CD8-positive, alpha-beta memory T cell (primary cell): ENCODE results near the gene RAB3GAP2. TPM values are rescaled to one million over a fixed set of nuclear protein-coding genes. Genes with fewer than 3 reads are reported as not detected.
"Not testable (repeated sequence)": the region's sequence is repeated elsewhere in the genome, so short reads cannot be mapped to it uniquely, and the experiment has no call there.

Source experiments
- CTCF ChIA-PET: fragments of 350-600 bp; sonication (Branson Sonifier 250); formaldehyde crosslinking; loops from one replicate; lab custom pipeline; 2021; ENCODE audit warnings: antibody characterized with exemption; lab: Charles Lee
- POLR2A ChIA-PET: fragments of 350-600 bp; sonication (Branson Sonifier 250); formaldehyde crosslinking; loops from one replicate; lab custom pipeline; 2021; ENCODE audit warnings: antibody characterized with exemption; lab: Charles Lee
- DNase-seq, 5 donors: peaks; one replicate each; pipeline versions ENCODE4 v3.0.0 to v3.0.0-alpha.2; 2020 to 2022; ENCODE audit warnings: mixed read lengths in 1 of 5
- H3K27ac ChIP-seq: one replicate; pipeline ENCODE4 v1.7.0; 2013; ENCODE audit warnings: low read depth, mild to moderate bottlenecking, low read length, moderate library complexity
- H3K27me3 ChIP-seq: 2 replicates; pipeline ENCODE4 v1.7.0; 2013; ENCODE audit warnings: low read length, mild to moderate bottlenecking; ENCODE audit not compliant: insufficient read depth, poor library complexity, severe bottlenecking
- H3K36me3 ChIP-seq: 2 replicates; pipeline ENCODE4 v1.7.0; 2013; ENCODE audit warnings: mild to moderate bottlenecking, low read length, moderate library complexity; ENCODE audit not compliant: insufficient read depth
- H3K4me1 ChIP-seq: 2 replicates; pipeline ENCODE4 v1.7.0; 2013; ENCODE audit warnings: mild to moderate bottlenecking, low read length, moderate library complexity; ENCODE audit not compliant: insufficient read depth
- H3K4me3 ChIP-seq: 2 replicates; pipeline ENCODE4 v1.7.0; 2013; ENCODE audit warnings: mild to moderate bottlenecking, low read length
- H3K9me3 ChIP-seq: 2 replicates; pipeline ENCODE4 v1.7.0; 2013; ENCODE audit warnings: mild to moderate bottlenecking, low read length
- H3K27ac Mint-ChIP-seq, 8 donors: one replicate each; pipeline ENCODE4 v1.8.0; 2020 to 2021; ENCODE audit warnings: mixed read lengths in 8 of 8, mild to moderate bottlenecking in 6 of 8, inconsistent platforms in 3 of 8, moderate library complexity in 3 of 8
- H3K27me3 Mint-ChIP-seq, 2 donors: one replicate each; pipeline ENCODE4 v1.8.0; 2020 to 2021; ENCODE audit warnings: mixed read lengths in 2 of 2, mild to moderate bottlenecking in 1 of 2, moderate library complexity in 1 of 2
- H3K36me3 Mint-ChIP-seq, 3 donors: one replicate each; pipeline ENCODE4 v1.8.0; 2020 to 2021; ENCODE audit warnings: mixed read lengths in 3 of 3, inconsistent platforms in 1 of 3, mild to moderate bottlenecking in 1 of 3
- H3K4me1 Mint-ChIP-seq, 3 donors: one replicate each; pipeline ENCODE4 v1.8.0; 2020 to 2021; ENCODE audit warnings: mixed read lengths in 3 of 3, inconsistent platforms in 1 of 3, mild to moderate bottlenecking in 1 of 3
- H3K4me3 Mint-ChIP-seq, 7 donors: one replicate each; pipeline ENCODE4 v1.8.0; 2020 to 2021; ENCODE audit warnings: mixed read lengths in 7 of 7, mild to moderate bottlenecking in 6 of 7, moderate library complexity in 4 of 7, inconsistent platforms in 2 of 7
- H3K9me3 Mint-ChIP-seq, 5 donors: one replicate each; pipeline ENCODE4 v1.8.0; 2020 to 2022; ENCODE audit warnings: mixed read lengths in 5 of 5, mild to moderate bottlenecking in 3 of 5, moderate library complexity in 2 of 5, inconsistent platforms in 1 of 5
- polyA plus RNA-seq: library from polyadenylated mRNA; unstranded; fragments of 300-500 nt; fragmentation: Illumina TruSeq; gene quantifications from one replicate; pipeline ENCODE4 v1.2.3, GENCODE V29; 2021
- total RNA-seq, 2 experiments: library from RNA; stranded (reverse); gene quantifications; one replicate each; pipeline ENCODE4 v1.2.3, GENCODE V29; 2021

The RAB3GAP2 gene
- total and polyA plus RNA-seq, 3 experiments from 2014 or later, result 26.3 to 44.8 (median 41.8) TPM

DNA sequence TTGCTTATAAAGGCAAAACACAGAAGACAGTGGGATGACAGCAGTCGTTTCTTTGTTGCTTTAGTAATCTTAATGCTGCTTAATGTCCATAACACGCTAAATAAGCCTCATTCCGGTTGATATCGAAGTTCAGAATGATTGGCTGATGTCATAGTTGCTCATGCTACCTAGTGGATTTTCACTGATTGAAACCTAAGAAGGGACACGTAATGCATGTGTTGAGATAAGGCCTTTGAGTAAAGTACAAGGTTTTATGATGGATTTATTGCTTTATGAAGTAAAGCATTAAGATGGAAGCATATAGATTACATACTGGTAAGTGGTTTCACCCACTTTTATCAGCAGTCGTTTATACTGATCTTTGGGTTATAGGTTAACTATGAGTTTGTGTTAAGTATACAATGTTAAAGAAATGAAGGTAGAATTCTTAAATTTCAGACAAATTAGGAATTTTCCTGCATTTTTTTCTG lies 153.2 kb downstream of the RAB3GAP2 start:
- H3K27me3 ChIP-seq, result no peaks in the 10 kb centered on the region
- H3K9me3 Mint-ChIP-seq, result no peaks in the 10 kb centered on the region
- peaks cover 5 to 10% (median 6%) of the 10 kb centered on the region in 3 donors for H3K4me1 Mint-ChIP-seq
- no peak overlapping the region for H3K4me3 Mint-ChIP-seq
- no peak overlapping the region for H3K27ac ChIP-seq
- no peaks in the 10 kb centered on the region for H3K27me3 Mint-ChIP-seq
- POLR2A ChIA-PET, result no interaction called here
- DNase-seq, result no peak
- H3K9me3 ChIP-seq, result no peaks in the 10 kb centered on the region
- CTCF ChIA-PET, result no interaction called here
- peaks cover 0 to 50% (median 2%) of the 10 kb centered on the region in 3 donors for H3K36me3 Mint-ChIP-seq
- no peak overlapping the region for H3K4me3 ChIP-seq
- H3K27ac Mint-ChIP-seq, result peak overlapping the region in 1 of 8 donors; percentile 46
- H3K36me3 ChIP-seq, result peaks cover 22% of the 10 kb centered on the region
- H3K4me1 ChIP-seq, result no peaks in the 10 kb centered on the region

DNA sequence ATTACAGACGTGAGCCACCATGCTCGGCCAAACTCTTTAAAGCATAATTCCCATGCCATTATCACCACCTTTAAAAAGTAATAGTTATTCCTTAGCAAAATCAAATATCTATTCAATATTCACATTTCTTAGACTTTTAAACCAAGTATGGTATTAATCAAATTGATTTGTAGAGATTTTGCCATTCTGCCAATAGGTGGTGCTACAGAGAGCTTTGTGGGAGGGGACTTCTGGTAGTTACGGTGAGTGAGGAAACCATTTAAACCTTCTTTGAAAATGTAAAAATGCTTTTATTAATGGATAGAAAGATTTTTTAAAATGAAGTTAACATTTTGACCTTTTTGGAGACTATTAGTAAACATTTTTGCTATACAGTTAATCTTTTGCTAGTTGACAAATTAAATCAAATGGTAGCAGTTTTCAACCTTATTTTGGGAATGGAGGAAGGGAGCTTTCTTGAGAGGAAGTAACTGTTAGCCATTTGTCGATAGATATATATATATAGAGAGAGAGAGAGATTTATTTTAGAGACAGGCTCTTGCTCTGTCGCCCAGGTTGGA lies 159.0 kb downstream of the RAB3GAP2 start:
- Histone ChIP-seq H3K9me3 (no peaks in the 10 kb centered on the region), H3K36me3 (peaks cover 45% of the 10 kb centered on the region), H3K27ac (no peak overlapping the region), H3K4me3 (no peak overlapping the region), H3K27me3 (no peaks in the 10 kb centered on the region), H3K4me1 (no peaks in the 10 kb centered on the region)
- CTCF ChIA-PET, result interaction anchor here (0.9 to 2.9 kb wide), 7 partner anchors 11 to 101 kb away, joined by 3 to 10 read pairs (median 3); no protein-coding TSS in a partner anchor
- Mint-ChIP-seq H3K9me3 (no peaks in the 10 kb centered on the region), H3K36me3 (peaks cover 3 to 70% (median 14%) of the 10 kb centered on the region in 3 donors), H3K27me3 (no peaks in the 10 kb centered on the region), H3K4me1 (peaks cover 6 to 8% (median 7%) of the 10 kb centered on the region in 3 donors), H3K27ac (peak overlapping the region in 5 of 8 donors; percentile 5 to 80 (median 13)), H3K4me3 (peak overlapping the region in 6 of 7 donors; percentile 2 to 50 (median 6))
- peak in 2 of 5 donors; percentile 24 to 40 for DNase-seq
- POLR2A ChIA-PET, result interaction anchor here (0.8 kb wide), 1 partner anchor 1598 kb away, joined by 3 read pairs; no protein-coding TSS in a partner anchor

DNA sequence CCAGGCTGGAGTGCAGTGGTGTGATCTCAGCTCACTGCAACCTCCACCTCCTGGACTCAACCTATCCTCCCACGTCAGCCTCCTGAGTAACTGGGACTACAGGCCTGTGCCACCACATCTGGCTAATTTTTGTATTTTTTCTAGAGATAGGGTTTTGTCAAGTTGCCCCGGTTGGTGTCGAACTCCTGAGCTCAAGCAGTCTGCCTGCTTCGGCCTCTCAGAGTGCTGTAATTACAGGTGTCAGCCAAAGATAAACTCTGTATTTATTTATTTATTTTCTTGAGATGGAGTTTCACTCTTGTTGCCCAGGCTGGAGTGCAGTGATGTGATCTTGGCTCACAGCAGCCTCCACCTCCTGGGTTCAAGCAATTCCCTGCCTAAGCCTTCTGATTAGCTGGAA lies 159.7 kb downstream of the RAB3GAP2 start:
- DNase-seq, result not testable (repeated sequence)
- POLR2A ChIA-PET, result interaction anchor here (0.8 kb wide), 1 partner anchor 1599 kb away, joined by 3 read pairs; no protein-coding TSS in a partner anchor
- H3K36me3 ChIP-seq, result peaks cover 47% of the 10 kb centered on the region

DNA sequence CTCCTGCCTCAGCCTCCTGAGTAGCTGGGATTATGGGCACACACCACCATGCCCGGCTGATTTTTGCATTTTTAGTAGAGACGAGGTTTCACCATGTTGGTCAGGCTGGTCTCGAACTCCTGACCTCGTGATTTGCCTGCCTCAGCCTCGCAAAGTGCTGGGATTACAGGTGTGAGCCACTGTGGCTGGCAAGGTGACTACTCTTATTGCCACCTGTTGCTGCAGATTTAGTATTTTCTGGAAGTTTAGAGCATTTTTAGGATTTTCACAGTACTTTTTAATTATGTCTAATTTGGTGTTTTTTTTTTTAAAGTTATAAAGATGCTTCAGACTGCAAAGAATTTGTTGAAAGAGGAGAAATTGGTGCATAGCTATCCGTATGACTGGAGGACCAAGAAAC lies 161.8 kb downstream of the RAB3GAP2 start:
- H3K9me3 ChIP-seq, H3K27ac Mint-ChIP-seq, H3K4me3 Mint-ChIP-seq, H3K27me3 ChIP-seq, H3K4me1 ChIP-seq, DNase-seq, POLR2A ChIA-PET, H3K27ac ChIP-seq, H3K4me1 Mint-ChIP-seq, H3K27me3 Mint-ChIP-seq, H3K9me3 Mint-ChIP-seq, H3K4me3 ChIP-seq: not testable (repeated sequence)
- CTCF ChIA-PET, result interaction anchor here (0.6 kb wide), 1 partner anchor 74 kb away, joined by 3 read pairs; no protein-coding TSS in a partner anchor
- H3K36me3 ChIP-seq, result peaks cover 49% of the 10 kb centered on the region
- H3K36me3 Mint-ChIP-seq, result peaks cover 3 to 71% (median 23%) of the 10 kb centered on the region in 3 donors

More for the DNA sequence above, 159.7 kb downstream of the RAB3GAP2 start:
- H3K27ac Mint-ChIP-seq, H3K27ac ChIP-seq, H3K27me3 ChIP-seq, H3K27me3 Mint-ChIP-seq, H3K9me3 ChIP-seq, H3K9me3 Mint-ChIP-seq, H3K4me1 Mint-ChIP-seq, H3K4me1 ChIP-seq, H3K4me3 Mint-ChIP-seq, H3K4me3 ChIP-seq: not testable (repeated sequence)
- CTCF ChIA-PET, result interaction anchor here (0.9 to 2.9 kb wide), 6 partner anchors 12 to 72 kb away, joined by 3 to 10 read pairs (median 3); partner anchors contain the start of gene EPRS1
- peaks cover 3 to 70% (median 16%) of the 10 kb centered on the region in 3 donors for H3K36me3 Mint-ChIP-seq

DNA sequence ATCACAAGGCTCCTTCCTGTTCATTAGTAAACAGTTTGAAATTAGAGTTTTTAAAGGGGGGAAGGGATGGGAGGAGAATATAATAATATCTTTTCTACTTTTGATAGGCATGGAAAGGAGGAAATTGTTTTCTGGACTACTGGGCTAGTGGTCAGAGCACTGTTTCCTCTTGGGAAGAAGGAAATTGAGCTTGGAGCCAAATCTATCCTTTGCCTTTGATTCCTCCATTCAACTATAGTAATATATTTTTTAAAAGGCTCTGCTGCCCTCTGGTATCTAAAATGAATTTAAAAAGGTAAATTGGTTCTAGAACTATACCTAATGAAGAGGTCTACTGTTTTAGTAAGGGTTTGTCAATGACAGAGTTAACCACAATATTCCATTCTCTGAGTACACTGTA lies 172.4 kb downstream of the RAB3GAP2 start:
- H3K4me3 Mint-ChIP-seq, result no peak overlapping the region

More for the DNA sequence above, 172.4 kb downstream of the RAB3GAP2 start:
- Histone ChIP-seq H3K4me3 (no peak overlapping the region), H3K36me3 (peaks cover 8% of the 10 kb centered on the region), H3K9me3 (no peaks in the 10 kb centered on the region), H3K4me1 (peaks cover 10% of the 10 kb centered on the region), H3K27ac (no peak overlapping the region), H3K27me3 (no peaks in the 10 kb centered on the region)
- DNase-seq, result no peak
- no peaks in the 10 kb centered on the region for H3K27me3 Mint-ChIP-seq
- H3K9me3 Mint-ChIP-seq, result no peaks in the 10 kb centered on the region
- H3K27ac Mint-ChIP-seq, result peak overlapping the region in 1 of 8 donors; percentile 80
- peaks cover 0 to 60% (median 15%) of the 10 kb centered on the region in 3 donors for H3K36me3 Mint-ChIP-seq
- POLR2A ChIA-PET, result no interaction called here
- CTCF ChIA-PET, result interaction anchor here (0.9 kb wide), 1 partner anchor 14 kb away, joined by 3 read pairs; no protein-coding TSS in a partner anchor
- H3K4me1 Mint-ChIP-seq, result peaks cover 26 to 34% (median 29%) of the 10 kb centered on the region in 3 donors

Other genes with a start within 250 kb of the RAB3GAP2 start
- 100 to 1,000 TPM; 174 to 204 TPM for gene EPRS1, start 225.9 kb downstream of the RAB3GAP2 start, total RNA-seq
- gene EPRS1, start 225.9 kb downstream of the RAB3GAP2 start, polyA plus RNA-seq, result 51.8 TPM
- 10 to 100 TPM; 24.8 to 26.3 TPM for gene BPNT1, start 182.7 kb downstream of the RAB3GAP2 start, total RNA-seq
- gene BPNT1, start 182.7 kb downstream of the RAB3GAP2 start, polyA plus RNA-seq, result 21.3 TPM
- gene IARS2, start 178.3 kb downstream of the RAB3GAP2 start, total RNA-seq, result 10 to 100 TPM; 80.8 to 83.0 TPM
- gene IARS2, start 178.3 kb downstream of the RAB3GAP2 start, polyA plus RNA-seq, result 68.9 TPM